Measurements from ENCODE around the gene LSM7.

The LSM7 gene

DNA sequence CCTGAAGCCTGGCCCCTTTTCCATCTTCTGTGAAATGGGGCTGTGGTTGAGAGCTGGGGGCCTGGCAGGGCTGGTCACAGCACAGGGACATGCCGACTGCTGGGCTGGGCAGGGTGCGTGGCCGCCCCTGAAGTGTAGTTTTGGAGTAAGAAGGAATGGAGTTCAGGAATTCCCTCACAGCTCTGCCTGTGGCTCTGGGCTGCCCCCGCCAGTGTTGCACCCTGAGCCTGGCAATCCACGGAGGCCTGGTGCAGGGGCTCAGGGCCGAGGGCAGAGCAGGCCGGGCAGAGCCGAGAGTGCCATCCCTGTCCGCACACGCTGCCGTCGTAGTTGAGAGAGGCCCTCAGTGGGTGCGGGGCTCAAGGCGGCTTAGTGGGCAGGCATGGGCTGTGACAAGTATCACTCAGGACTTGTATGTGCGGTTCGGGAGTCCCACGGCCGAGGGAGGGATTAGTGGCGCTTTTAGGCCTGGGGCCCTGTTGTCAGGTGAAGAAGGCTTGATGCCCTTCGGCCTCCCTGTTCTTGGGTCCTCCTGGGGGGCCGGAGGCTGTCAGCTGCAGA, 9.7 kb upstream of the LSM7 start:
- DNase-seq (ENCODE audit: low read depth), result no peak

DNA sequence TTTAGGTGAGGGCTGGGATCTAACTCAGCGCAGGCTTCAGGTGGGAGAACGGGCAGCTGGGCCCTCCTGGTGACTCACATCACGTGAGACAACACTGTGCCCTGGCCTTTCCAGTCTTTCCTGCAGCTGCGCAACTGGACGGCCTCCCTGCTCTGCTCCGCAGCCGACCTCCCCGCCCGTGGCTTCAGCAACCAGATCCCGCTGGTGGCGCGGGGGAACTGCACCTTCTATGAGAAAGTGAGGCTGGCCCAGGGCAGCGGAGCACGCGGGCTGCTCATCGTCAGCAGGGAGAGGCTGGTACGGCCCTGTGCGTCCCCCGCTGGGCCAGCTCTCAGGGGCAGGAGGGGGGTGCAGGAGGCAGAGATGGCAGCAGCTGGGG, 8.9 kb upstream of the LSM7 start:
- DNase-seq (ENCODE audit: low read depth), result no peak

DNA sequence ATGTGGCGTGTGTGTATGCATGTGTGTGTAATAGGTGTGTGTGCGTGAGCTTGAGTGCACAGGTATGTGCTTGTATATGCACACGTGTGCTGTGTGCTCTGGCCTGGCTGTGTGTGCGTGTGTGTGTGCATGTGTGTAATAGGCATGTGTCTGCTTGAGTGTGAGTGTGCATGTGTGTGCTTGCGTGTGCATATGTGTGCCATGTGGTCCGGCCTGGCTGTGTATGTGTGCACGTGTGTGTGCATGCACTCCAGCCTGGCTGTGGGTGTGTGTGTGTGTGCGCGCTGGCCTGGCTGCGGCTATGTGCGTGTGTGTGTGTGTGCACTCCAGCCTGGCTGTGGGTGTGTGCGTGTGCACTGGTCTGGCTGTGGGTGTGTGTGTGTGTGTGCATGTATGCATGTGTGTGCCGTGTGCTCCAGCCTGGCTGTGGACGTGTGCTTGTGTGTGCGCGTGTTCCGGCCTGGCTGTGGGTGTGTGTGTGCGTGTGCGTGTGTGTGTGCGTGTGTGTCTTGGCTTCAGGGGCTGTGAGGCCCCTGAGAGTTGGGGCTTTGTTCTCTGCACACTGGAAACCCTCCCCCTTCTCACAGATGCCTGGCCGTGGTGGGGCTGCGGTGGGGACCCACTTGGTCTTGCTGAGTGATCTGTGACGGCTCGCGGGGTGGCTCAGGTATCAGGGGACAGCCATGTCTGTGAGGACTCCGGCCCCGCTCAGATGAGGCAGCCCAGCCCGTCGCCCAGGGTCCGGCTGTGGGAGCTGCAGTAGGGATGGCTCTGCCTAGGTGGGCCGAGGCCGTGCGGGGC, 8.3 kb upstream of the LSM7 start:
- no peak for DNase-seq (ENCODE audit: low read depth)

DNA sequence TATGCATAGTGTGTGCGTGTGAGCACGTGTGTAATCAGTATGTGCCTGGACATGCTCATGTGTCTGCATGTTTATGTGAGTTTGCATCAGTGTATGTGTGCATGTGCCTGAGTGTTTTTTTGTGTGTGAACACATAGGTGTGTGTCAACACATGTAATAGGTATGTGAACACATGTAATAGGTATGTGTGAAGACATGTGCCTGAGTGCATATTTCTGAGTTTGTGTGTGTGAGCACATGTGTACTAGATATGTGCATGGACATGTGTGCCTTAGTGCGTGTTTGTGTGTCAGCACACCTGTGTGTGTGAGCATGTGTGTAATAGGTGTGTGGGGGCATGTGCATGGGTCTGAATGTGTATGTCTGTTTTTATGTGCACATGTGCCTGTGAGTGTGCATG, 7.5 kb upstream of the LSM7 start:
- no peak for DNase-seq (ENCODE audit: low read depth)

DNA sequence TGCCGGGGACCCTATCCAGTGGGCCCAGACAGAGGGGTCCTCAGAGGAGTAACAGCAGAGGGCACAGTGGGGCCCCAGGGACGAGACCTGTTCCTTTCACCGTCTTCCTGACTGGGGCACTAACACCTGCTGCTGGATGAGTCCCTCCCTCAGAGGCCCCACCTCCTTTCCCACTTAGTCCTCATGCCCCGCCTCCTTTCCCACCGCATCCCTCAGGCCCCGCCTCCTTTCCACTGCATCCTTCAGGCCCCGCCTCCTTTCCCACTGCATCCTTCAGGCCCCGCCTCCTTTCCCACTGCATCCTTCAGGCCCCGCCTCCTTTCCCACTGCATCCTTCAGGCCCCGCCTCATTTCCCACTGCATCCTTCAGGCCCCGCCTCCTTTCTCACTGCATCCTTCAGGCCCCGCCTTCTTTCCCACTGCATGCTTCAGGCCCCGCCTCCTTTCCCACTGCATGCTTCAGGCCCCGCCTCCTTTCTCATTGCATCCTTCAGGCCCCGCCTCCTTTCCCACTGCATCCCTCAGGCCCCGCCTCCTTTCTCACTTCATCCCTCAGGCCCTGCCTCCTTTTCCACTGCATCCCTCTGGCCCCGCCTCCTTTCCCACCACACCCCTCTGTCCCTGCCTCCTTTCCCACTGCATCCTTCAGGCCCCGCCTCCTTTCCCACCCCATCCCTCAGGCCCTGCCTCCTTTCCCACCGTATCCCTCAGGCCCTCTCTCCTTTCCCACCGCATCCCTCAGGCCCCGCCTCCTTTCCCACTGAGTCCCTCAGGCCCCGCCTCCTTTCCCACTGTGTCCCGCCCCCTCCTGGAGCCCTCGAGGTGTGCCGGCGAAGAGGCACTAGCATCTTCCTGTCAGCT, 6.8 kb upstream of the LSM7 start:
- DNase-seq (ENCODE audit: low read depth), result no peak

DNA sequence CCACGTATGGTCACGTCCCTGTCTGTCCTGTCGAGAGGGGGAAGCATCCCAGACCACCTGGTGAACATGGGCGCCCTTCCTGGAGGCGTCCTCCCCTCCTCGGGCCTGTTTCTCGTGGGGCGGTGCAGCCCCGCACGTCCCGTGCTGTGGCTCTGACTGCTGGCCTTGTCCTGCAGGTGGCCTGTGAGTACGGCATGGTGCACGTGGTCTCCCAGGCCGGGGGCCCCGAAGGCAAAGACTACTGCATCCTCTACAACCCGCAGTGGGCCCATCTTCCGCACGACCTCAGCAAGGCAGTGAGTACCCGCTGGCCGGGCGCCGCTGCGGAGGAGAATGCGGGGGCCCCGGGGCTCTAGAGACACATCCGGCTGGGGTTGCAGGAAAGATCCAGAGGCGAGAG, 6.0 kb upstream of the LSM7 start:
- no peak for DNase-seq (ENCODE audit: low read depth)

DNA sequence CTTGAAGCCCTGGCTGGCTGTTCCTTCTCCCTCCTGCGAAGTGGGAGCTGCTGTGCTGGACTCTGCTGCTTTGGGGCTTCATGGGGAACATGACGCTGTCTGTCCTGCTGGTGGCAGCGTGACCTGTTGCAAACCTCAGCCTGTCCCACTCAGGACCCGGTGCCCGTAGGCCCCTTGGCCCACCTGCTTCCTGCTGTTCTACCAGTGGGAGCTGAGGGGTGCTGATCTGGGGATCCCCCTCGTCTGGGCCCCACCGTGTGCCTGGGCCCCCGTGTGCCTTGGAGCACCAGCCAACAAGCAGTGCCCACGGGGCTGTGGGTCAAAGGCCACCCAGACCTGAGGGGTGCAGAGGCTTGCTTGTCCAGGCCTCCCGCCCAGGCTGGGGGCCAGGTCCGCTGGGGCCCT, 5.4 kb upstream of the LSM7 start:
- DNase-seq (ENCODE audit: low read depth), result no peak

DNA sequence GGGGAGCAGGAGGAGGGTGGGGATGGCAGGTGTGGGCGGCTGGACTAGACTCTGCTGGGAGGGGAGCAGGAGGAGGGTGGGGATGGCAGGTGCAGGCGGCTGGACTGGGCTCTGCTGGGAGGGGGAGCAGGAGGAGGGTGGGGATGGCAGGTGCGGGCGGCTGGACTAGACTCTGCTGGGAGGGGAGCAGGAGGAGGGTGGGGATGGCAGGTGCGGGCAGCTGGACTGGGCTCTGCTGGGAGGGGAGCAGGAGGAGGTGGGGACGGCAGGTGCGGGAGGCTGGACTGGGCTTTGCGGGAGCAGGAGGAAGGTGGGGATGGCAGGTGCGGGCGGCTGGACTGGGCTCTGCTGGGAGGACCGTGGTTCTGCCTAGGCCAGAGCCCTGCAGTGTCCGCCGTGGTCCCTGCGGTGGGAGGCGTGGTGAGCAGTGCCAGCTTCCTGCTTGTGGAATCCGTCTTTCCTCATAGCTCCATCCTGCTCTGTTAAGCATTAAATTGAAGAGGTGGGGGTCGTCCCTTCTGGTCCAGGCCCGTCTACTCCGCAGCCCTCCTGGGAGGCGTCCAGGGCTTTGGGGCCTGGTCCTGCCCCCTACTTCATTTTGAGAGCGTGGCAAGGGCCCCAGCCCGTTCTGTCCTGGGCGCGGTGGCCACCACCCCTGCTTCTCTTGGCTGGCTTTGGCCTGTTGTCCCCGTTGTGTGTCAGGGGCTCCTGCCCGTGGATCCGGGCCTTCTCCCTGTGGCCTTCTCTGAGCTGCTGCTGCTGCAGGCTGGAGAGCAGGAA, 4.8 kb upstream of the LSM7 start:
- no peak for DNase-seq (ENCODE audit: low read depth)

DNA sequence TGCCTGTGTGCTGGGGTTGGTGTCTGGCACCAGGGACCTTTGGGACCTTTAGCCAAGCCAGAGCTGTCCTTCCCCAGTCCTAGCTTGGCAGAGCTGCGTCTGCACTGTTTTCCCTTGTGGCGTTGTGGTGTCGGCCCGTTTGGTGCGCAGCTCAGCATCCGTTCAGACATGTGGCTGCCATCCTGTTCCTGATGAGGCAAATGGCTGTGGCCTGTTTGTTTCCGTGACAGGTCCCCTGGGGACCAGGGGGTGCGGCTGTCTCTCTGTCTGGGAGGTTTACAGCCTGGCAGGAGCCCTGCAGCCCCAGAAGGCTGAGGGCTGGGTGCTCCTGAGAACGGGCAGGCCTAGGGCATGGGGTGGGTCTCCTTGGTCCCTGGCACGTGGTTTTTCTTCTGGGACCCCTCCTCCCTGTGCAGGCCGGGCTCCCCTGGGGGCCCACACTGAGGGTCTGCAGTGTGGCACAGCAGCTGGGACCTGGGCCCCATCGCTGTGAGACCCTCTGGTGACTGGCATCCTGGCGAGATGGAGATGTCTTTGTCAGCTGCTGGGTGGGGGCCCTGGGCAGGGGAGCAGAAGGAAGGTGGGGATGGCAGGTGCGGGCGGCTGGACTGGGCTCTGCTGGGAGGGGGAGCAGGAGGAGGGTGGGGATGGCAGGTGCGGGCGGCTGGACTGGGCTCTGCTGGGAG, 4.1 kb upstream of the LSM7 start:
- DNase-seq (ENCODE audit: low read depth), result no peak

DNA sequence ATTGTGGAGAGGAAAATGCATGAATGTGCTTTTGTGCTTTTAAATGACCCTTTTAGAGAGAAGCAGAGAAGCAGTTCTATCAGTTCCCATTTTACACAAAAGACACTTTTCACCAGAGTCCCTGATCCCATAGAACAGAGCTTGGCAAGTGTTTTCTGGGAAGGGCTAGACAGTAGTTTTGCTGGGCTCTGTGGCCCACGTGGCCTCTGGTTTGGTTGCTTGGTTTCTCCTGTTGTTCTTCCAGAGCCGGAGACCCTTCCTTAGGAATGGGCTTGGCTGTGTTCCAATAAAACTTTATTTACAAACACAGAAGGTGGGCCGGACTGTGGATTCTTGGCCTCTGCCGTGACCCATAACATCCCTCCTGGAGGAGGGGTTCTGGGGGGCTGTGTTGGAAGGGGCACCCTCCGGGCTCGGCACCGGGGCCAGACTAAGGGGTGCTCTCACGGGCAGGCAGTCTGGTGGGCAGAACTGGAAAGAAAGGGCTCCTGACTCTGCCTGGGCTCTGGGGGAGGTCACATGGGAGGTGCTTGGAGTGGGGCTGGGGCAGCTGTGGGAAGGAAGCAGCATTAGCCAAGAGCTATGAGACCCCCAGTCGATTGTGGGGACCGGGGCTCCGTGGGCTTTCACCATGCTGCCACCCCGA, 3.3 kb upstream of the LSM7 start:
- no peak for DNase-seq (ENCODE audit: low read depth)

DNA sequence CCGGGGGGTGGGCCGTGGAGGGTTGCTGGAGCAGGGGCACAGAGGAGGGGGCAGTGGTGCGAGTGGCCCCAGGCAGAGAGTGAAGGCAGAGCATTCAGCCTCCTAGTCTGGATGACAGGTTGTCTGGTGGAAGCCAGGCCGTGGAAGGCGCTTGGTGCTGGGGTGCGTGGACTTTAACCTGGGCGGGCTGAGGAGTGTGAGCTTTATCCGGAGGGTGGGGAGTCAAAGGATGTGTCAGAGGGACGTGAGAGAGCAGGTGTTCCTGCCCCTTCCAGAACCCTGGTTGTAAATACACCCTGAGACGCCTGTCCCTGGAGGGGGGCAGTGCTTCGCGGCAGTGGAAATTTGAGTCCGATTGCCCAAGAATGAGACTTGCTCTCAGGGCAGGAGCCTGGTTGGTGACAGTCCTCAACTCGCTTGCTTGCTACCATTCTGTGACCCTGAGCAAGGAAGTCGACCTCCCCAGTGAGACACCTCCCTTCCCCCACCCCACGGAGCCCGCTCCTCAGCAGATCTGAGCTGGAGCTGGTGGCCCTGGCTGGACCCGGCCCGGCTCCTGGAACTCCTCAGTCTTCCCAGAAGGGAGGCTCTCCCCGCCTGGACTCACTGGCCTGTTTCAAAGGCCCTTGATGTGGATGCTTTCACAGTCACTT, 2.4 kb upstream of the LSM7 start:
- no peak for DNase-seq (ENCODE audit: low read depth)

DNA sequence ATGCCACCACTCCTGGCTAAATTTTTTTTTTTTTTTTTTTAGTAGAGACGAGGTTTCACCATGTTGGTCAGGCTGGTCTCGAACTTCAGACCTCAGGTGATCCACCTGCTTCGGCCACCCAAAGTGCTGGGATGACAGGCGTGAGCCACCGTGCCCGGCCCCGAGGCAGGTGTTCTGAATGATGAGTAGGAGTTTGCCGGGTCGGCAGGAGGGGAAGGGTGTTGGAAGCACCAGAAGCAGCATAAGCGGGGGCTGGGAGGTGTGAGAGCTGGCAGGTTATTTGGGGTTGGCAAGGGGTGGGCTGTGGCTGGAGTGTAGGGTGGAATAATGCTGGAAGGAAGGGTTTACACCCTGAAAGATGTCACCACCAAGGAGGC, 1.9 kb upstream of the LSM7 start:
- DNase-seq (ENCODE audit: low read depth), result no peak

DNA sequence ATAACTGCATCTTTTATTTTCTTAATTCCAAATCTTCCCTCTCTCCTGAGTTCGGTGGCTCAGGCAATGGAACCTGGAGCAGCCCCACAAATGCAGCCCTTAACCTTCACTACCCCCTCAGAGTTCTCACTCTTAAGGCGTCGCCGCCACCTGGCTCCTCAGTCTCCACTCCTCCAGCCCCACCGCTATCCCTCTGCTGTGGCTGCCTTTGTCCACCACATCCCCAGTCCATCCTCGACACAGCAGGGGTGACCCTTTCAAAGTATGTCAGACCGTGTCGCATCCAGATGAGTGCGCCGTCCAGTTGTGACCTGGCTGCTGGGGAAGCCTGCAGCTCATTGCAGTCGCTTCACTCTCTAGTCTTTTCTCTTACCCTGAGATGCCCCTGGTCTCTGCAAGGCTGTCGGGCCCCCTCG, 1.1 kb upstream of the LSM7 start:
- DNase-seq (ENCODE audit: low read depth), result no peak

DNA sequence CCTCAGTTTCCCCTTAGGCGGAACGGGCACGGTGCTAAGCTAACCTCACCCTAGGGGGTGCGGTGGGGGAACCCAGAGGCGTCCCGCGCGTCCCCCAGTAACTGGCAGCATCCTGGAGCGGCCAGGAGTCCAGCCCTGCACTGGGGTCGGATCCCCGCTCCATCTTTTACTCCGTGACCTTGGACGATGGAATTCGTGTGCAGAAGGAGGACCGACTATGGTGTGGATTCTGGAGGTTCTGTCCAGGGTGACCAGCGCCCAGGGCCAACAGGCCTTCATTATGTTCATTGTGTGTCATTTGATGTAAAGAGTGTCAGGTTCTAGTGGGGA, 728 bp upstream of the LSM7 start:
- DNase-seq (ENCODE audit: low read depth), result no peak

DNA sequence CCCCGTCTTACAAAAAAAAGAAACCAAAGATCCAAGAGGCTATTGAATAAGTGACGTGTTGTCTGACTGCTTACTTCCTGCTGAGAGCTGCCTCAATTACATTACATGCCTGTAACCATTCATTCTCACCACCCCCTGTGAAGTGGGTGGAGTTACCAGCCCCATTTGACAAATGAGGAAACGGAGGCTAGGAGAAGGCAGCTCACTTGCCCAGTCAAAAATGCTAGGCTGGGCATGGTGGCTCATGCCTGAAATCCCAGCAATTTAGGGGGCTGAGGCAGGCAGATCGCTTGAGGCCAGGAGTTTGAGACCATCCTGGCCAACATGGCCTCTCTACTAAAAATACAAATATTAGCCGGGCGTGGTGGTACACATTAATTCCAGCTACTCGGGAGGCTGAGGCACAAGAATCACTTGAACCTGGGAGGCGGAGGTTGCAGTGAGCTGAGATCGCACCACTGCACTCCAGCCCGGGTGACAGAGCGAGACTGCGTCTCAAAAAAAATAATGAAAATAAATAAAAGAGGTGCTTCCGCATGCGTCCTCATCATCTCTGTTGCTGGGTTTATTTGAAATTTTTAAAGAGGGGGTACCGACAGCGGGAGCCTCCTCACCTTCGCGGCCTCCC, 499 bp downstream of the LSM7 start:
- no peak for DNase-seq (ENCODE audit: low read depth)

DNA sequence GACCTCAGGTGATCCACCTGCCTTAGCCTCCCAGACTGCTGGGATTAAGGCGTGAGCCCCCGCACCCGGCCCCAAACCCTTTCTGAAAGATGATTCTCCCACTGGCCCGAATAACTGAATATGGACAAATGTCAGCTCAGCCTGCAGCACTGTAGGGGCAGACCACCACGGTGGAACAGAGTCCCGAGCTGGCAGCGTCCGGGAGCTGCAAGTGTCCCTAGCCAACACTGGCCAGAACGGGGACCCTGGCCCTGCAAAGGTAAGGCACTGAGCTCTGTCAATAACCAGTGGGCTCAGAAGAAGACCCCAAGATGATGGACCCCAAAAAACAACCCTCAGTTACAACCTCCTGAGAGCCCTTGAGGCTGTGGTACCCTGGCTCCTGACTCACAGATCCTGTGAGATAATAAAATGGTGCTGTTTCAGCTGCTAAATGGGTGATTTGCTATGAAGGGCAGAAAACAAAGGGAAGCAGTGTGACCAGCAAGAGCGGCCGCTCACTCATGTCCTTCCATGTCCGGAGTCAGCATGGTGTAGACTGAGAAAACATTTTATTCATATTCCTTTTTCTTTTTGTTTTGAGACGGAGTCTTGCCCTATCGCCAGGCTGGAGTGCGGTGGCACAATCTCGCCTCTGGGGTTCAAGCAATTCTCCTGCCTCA, 1.6 kb downstream of the LSM7 start:
- DNase-seq (ENCODE audit: low read depth), result no peak

DNA sequence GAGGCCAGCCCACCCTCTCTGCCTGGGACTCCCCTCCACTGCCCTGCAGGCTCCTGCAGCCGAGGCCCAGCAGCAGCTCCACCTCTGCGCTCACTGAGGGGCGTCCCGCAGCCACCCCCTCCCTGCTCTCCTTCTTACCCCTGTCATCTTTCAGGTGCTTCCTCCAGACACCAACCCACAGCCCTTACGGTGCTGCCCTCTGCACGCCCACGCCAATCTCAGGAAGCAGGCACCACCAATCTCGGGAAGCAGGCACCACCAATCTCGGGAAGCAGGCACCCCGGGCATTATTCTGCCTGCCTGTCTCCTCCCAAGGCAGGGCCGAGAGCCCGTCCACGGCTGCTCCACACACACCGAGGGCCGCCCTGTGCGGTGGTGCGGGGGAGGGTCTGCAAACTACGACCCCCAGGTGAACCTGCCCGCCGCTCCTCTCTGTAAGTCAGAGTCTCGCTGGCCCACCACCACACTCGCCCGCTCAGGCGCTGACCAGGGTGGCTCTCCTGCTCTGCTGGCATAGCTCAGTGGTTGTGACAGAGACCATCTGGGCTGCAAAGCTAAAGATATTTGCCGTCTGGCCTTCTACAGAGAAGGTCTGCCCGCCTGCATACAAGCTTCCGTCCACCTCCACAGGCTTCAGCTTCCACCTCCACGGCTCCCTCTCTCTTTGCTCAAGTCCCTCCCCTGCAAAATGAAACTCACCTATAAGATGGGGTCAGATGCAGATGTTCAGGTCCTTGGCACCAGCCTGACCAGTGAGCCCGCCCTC, 2.9 kb downstream of the LSM7 start:
- DNase-seq (ENCODE audit: low read depth), result no peak

DNA sequence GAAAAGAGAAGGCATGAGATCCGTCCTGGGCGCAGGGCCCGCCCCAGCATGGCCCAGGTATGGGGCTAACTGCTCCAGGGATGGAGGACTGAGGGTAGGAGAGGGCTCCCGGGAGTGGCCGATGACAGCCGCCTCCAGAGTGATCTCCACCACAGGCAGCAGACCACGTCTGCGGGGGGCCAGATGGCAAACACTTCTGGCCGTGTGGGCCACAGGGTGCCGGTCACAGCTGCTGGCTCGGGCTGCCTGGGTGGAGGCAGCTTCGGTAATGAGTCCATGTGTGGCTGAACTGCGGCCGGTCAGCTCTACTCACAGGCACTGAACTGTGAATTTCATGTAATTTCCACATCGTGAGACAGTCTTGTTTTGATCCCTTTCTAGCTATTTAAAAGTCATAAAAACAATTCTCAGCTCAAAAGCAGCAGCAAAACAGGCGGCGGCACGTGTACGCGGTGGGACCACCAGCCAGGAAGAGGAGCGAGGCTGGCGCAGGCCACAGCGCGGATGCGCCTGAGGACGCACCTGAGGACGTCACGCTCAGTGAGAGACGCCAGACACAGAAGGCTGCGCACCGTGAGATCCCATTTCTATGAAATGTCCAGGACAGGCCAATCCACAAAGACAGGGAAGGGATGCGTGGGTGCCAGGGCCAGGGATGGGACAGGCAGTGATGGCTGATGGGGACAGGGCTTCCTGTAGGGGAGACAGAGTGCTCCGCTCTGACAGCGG, 4.0 kb downstream of the LSM7 start:
- DNase-seq (ENCODE audit: low read depth), result no peak

DNA sequence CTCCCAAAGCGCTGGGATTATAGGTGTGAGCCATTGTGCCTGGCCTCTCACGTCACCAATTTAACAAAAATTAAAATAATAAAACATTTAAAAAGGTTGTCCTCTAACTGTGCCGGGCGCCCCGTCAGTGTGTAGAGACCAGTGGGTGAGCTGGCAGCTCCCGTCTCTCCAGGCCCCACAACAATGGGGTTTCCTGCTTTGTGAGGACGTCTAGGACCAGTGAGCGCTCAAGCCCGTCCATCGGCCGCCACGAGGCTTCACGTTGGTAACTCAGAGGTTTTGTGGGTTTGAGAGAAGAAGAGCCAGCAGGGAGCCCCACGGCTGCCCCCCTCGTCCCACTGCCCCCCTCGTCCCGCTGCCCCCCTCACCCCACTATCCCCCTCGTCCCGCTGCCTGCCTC, 4.7 kb downstream of the LSM7 start:
- no peak for DNase-seq (ENCODE audit: low read depth)

All from activated T-helper 1 cell treated with Interleukin-2 at 50 U/mL for 16 hours (primary cell).